ENCODE data around the gene NRTN.

NRTN gene

DNA sequence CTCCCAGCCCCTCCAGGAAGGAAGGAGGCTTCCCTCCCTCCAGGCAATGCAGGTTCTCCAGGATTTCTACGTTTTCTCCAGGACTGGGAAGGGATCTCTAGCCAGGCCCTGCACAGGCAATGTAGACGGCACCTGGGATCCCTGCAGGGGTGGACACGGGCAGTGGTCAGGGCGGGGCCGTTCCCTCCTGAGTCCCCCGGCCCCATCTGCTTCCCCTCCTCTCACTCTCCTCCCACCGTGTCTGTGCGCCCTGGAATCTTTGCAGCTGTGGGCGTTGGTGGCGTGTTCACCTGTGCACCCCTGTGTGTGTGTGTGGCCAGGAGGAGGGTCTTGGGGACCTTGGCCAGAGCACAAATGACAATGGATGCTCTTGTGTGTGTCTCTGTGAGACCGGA lies 10.0 kb downstream of the NRTN start:
- no peak for DNase-seq (ENCODE audit: low spot score)

- DNase-seq (ENCODE audit: low spot score): no peak
These were observed 12.4 kb downstream of the NRTN start for GRCh38 chr19:5817218-5817617.

DNA sequence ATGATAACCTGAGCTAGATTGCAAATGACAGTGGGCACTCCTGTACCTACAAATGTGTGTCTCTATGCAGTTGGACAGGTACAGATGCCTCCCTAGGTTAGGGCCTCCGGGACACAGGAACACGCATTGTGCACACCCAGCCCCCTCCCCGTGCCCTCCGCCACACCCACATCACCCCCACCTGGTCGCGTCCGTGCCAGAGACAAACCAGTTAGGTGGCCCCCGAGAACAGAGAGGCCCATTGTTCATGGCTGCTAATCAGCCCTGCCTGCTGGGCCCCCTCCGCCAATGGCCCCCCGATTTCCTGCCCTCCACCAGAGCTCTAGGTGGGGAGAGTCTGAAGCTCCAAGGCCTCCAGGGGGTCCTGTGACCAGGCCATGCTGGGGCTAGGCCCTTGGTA lies 13.7 kb downstream of the NRTN start:
- no peak for DNase-seq (ENCODE audit: low spot score)

GRCh38 chr19:5820785-5821184 lies 15.9 kb downstream of the NRTN start:
- DNase-seq (ENCODE audit: low spot score): no peak

DNA sequence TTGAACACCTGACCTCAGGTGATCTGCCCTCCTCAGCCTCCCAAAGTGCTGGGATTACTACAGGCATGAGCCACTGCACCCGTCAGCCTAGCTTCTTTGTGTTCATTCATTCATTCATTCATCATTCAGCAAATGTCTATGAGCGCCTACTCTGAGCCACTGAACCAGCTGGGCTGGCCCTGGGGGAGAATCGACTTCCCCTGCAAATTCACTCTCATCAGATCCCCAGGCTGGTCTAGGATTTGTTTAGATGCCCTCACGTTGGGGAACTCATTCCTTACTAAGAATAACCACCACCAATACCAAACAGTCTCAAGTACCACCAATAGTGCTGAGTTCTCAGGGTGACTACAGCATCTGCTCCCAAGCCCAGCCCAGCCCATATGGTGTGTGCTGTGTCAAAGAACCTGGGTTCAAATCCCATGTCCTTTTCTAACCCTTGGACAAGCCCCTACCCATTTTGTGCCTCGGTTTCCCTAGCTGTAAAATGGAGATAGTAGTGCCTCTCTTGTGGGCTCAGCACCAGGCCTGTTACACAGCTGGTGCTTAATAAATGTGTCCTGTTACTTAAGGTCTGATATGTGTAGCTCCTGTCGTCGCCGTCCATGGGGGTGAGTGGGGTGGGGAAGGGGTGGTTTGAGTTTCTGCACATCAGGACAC lies 16.8 kb downstream of the NRTN start:
- DNase-seq (ENCODE audit: low spot score): no peak

- no peak for DNase-seq (ENCODE audit: low spot score)
These were observed 17.4 kb downstream of the NRTN start for GRCh38 chr19:5822181-5822844.

- peak; percentile 70 for DNase-seq (ENCODE audit: low spot score)
These were observed 18.9 kb downstream of the NRTN start for GRCh38 chr19:5823579-5824281.

DNA sequence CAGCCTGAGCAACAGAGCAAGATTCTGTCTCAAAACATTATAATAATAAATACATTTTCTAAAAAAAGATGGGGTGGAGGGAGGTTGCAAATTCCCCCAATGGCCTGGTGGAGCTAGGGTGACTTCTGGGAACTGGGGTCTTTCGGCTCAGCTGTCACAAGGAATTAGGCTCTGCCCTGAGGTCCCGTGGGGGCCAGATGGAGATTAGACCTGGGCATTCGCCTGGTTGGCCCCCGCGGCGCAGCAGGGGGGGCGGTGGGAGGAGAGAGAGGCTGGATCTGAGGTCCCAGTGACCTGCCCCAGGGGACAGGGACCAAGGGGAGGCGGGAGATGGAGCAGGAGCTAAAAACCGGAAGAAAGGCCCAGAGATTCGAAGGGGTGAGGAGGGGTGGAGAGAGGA lies 19.9 kb downstream of the NRTN start:
- DNase-seq (ENCODE audit: low spot score): no peak

GRCh38 chr19:5825178-5825577 lies 20.3 kb downstream of the NRTN start:
- no peak for DNase-seq (ENCODE audit: low spot score)

DNA sequence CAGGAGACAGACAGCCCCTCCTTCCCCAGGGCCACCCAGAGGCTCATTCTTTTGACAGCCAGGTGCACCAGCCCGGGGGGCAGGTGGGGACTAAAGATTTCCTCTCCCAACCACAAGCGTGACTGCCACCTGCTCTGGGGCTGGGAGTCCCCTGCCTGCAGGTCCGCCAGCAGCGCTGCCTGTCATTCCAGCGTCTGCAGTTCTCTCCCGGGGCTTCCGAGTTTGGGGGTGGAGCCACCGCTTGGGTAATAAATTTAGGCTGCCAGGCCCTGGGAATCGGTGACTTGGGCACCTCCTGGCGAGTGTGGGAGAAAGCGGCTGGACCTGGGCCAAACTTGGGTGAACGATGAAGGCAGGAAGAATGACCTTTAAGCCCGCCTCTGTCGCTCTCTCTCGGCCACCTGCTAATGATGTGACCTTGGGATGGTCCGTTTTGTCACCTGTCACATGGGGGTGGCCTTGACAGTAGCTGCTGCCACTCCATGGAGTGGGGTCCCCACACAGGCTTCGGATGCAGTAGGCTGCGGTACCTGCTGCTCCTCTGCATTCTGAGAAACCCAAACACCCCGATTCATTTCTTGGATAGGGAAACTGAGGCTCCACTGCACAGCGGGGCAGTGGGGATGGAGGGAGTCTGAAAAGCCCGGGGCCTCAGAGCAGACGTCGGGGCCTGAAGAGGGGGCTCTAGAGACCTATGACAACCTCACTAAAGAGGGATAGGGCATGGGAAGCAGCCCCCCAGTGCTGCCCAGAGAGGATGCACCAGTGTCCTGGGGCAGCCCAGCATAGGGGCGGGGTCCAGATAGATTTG lies 21.9 kb downstream of the NRTN start:
- peak; percentile 86 for DNase-seq (ENCODE audit: low spot score)

GRCh38 chr19:5827342-5827890 lies 22.5 kb downstream of the NRTN start:
- no peak for DNase-seq (ENCODE audit: low spot score)

DNA sequence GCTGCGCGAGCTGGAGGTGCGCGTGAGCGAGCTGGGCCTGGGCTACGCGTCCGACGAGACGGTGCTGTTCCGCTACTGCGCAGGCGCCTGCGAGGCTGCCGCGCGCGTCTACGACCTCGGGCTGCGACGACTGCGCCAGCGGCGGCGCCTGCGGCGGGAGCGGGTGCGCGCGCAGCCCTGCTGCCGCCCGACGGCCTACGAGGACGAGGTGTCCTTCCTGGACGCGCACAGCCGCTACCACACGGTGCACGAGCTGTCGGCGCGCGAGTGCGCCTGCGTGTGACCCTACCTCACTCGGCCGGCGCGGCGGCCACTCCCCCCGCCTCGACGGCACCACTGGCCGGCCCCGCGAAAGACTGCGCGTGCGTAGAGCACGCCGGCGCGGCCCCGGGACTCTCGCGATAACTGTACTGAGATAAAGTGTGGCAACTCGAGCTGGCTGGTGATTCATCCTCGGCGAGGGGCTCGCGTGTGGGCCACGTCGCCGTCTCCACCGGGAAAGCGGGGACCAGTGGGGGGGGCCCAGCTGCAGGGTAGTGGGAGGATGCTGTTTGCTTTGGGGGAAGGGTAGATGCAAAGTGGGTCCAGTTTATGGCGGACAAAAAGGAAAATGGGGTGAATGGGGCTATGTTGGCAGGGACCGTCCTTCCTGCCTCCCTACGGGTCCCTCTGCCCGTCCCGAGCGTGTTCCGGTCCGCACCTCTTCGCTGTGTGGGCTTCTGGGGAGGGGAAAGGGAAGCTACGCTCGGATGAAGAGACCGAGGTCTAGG lies 23.2 kb downstream of the NRTN start:
- DNase-seq (ENCODE audit: low spot score): peak; percentile 95

DNA sequence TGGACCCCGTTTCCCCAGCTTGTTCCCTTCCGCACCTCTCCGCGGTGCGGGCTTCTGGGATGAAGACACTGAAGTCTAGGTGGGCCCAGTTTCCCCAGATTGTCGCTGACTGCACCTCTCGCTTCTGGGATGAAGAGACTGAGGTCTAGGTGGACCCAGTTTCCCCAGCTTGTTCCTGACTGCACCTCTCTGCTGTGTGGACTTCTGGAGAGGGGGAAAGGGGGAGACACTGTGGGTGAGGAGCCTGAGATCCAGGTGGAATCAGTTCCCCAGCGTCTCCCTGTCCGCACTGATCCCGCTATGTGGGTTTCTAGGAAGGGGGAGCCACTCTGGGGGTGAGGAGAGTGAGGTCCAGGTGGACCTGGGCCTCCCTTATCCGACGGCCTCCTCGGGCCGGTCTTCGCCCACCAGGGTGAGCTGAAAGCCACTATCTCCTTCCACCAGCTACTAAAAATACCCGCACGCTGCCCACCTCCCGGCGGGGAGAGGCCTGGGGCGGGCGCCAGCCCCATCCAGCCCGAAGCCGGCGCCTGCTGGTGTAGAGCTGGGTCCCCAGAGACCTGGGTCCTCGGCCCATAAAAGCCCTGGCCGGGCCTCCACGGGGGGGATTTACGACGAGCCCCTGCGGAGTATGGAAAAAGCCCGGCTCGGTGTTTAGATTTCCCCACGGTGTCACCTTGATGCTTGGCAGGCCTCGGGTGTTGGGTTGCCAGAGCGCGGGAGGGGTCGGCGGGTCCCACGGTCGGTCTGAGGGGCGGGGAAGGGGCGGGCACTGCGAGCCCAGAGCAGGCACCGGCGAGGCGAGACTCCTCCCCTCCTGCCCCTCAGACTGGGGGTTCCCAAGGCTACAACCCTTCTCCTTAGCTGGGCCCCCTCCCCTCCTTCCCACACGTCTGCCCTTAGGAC lies 24.0 kb downstream of the NRTN start:
- no peak for DNase-seq (ENCODE audit: low spot score)

- no peak for DNase-seq (ENCODE audit: low spot score)
These were observed 24.9 kb downstream of the NRTN start for GRCh38 chr19:5829567-5830310.

DNA sequence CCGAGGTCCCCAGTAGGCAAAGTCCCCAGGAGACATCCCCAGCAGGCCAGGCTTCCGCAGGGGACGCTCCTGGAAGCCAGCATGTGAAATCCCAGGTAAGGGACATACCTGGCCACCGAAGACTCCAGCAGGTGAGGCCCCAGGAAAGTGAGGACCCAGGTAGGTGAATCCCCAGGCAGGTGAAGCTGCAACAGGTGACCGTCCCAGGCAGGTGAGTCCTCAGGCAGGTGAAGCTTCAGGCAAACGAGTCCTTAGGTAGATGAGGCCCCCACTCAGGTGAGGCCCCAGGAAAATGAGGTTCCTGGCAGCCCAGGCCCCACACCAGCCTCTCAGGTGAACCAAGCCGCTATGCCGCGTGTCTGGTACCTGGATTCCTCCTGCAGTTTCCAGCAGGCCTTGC lies 26.3 kb downstream of the NRTN start:
- DNase-seq (ENCODE audit: low spot score): no peak

DNA sequence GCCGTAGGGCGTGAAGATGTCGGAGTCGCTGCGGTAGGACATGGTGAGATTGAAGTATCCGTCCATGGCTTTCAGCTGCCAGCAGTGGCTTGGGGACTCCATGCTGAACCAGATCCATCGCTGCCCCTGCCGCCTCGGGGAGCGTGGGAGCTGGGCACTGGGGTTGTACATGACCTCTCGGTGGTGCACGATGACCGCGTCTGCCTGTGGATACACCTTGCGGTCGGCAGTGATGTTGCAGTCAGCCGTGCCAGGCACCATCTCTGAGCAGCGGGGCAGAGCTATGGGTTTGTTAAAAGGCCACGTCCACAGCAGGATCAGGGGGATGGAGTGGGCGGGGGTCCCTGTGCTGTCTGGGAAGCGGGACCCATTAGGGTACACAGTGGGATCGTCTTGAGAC lies 27.2 kb downstream of the NRTN start:
- no peak for DNase-seq (ENCODE audit: low spot score)

DNA sequence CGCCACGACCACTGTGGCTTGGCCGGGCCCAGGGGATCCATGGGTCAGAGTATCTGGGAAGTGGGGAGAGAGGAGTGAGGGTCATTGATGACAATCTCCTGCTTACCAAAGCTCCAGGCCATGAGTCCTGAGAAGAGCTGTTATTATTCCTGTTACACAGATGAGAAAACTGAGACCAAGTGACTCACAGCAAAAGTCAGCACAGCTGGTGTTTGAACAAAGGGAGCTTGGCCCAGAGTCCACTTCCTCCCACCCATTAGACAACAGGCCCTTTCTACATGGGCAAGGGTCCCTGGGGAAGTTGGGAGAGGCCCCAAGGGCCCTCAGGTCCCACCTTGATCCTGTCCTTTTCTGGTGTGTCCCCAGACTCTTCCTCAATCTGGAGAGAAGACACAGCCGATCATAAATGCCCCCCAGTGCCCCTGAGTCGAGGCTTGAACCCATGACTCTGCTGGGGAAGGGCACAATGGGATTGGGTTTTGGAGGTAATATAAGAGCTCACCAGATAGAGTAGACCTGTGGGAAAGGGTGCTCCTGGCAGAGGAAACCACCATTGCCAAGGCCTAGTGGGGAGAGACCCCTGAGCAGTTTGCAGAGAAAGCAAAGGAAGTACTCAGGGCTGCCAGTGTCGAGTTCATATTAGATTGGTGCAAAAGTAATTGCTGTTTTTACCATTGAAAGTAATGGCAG lies 27.8 kb downstream of the NRTN start:
- no peak for DNase-seq (ENCODE audit: low spot score)

DNA sequence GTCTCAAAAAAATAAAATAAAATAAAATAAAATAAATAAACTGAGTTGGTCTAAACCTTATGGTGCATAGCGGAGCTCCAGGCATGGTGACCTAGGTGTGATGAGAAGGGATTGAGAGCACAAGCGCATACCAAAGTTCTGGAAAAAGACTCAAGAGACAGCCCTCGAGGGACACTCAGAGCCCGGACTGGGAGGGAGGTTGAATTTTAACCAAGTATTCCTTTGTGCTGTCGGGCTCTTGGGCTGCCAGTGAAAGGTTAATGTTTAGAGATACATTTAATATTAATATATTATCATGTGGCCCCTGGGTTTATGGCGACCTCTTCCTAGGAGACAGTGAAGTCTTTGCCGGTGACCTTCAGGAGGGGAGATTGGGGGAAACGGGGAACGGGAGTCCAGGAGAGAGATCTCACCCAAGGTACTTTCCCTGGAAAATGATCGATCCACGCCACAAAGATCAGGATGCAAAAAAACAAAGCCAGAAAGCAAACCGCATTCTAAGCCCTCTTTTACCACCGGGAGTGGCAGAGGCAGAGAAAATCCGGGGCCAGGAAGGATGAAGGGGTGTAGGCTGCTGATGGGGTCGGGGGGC lies 33.0 kb downstream of the NRTN start:
- no peak for DNase-seq (ENCODE audit: low spot score)

Measured in RKO (cell line).